GM12875 (cell line): ENCODE measurements around the gene GTF3C1.

Experiments used
- H3K4me3 ChIP-seq: one replicate; pipeline ENCODE4 v1.5.1; 2011; ENCODE audit warnings: low read depth, low read length, control low read depth
- TF ChIP-seq, protein P1 (sequence below): IDR thresholded peaks from 2 replicates; pipeline ENCODE4 v1.5.1; 2011; ENCODE audit warnings: low read depth, mild to moderate bottlenecking, control low read depth, inconsistent platforms, low read length, moderate library complexity, borderline replicate concordance; ENCODE audit not compliant: insufficient read depth

GTF3C1 gene

GRCh38 chr16:27472091-27473020, 77.4 kb downstream of the GTF3C1 start:
- H3K4me3 ChIP-seq: no peak overlapping the region
- TF ChIP-seq, protein P1, sequence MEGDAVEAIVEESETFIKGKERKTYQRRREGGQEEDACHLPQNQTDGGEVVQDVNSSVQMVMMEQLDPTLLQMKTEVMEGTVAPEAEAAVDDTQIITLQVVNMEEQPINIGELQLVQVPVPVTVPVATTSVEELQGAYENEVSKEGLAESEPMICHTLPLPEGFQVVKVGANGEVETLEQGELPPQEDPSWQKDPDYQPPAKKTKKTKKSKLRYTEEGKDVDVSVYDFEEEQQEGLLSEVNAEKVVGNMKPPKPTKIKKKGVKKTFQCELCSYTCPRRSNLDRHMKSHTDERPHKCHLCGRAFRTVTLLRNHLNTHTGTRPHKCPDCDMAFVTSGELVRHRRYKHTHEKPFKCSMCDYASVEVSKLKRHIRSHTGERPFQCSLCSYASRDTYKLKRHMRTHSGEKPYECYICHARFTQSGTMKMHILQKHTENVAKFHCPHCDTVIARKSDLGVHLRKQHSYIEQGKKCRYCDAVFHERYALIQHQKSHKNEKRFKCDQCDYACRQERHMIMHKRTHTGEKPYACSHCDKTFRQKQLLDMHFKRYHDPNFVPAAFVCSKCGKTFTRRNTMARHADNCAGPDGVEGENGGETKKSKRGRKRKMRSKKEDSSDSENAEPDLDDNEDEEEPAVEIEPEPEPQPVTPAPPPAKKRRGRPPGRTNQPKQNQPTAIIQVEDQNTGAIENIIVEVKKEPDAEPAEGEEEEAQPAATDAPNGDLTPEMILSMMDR: no peak

DNA sequence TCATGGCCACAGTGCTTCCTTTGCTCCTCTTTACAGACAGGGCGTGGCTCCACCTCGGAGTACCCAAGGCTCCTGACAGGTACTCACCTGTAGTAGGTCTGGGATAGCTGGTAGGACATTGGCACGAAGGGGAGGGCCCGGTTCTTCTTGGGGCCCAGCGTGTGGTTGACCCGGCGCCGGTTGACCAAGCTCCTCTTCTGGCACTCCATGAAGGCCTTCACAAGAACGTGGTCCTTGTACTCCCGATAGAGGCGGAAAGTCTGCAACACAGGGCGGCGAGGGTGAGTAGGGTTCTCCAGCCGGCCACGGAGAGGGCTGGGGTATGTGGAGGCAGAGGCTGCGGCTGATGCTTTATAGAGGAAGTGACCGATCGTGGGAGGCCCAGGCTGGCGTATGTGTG, 78.1 kb downstream of the GTF3C1 start:
- TF ChIP-seq, protein P1: no peak
- H3K4me3 ChIP-seq: no peak overlapping the region

GRCh38 chr16:27470567-27471431, 78.9 kb downstream of the GTF3C1 start:
- no peak overlapping the region for H3K4me3 ChIP-seq
- TF ChIP-seq, protein P1: no peak

- no peak overlapping the region for H3K4me3 ChIP-seq
Measured at GRCh38 chr16:27468941-27469531, 80.7 kb downstream of the GTF3C1 start.

GRCh38 chr16:27465483-27465879, 84.2 kb downstream of the GTF3C1 start:
- TF ChIP-seq, protein P1: no peak
- no peak overlapping the region for H3K4me3 ChIP-seq

More at GRCh38 chr16:27468941-27469531, 80.7 kb downstream of the GTF3C1 start:
- TF ChIP-seq, protein P1: no peak

GRCh38 chr16:27464626-27465482, 84.9 kb downstream of the GTF3C1 start:
- TF ChIP-seq, protein P1: no peak
- no peak overlapping the region for H3K4me3 ChIP-seq
